Measurements from ENCODE around the gene JAGN1. TPM values are rescaled to one million over a fixed set of nuclear protein-coding genes. Genes with fewer than 3 reads are reported as not detected.

JAGN1 gene
- total RNA-seq, 1 donor from 2014 or later = 56.0 TPM

Other genes with a start within 250 kb of the JAGN1 start
- gene MTMR14, start 241.1 kb upstream of the JAGN1 start, total RNA-seq = 43.8 and 46.5 TPM in 2 replicates
- 0.27 TPM in 1 of 2 replicates, not detected in the other for gene CPNE9, start 186.8 kb upstream of the JAGN1 start, total RNA-seq
- 20.1 and 21.3 TPM in 2 replicates for gene BRPF1, start 158.9 kb upstream of the JAGN1 start, total RNA-seq
- gene OGG1, start 140.7 kb upstream of the JAGN1 start, total RNA-seq = 19.2 and 23.9 TPM in 2 replicates
- 18.0 and 19.9 TPM in 2 replicates for gene CAMK1, start 120.7 kb upstream of the JAGN1 start, total RNA-seq
- 105 and 114 TPM in 2 replicates for gene TADA3, start 98.1 kb upstream of the JAGN1 start, total RNA-seq
- 204 and 206 TPM in 2 replicates for gene ARPC4, start 97.5 kb upstream of the JAGN1 start, total RNA-seq
- 12.4 and 18.8 TPM in 2 replicates for gene TTLL3, start 80.3 kb upstream of the JAGN1 start, total RNA-seq
- 45.9 and 52.6 TPM in 2 replicates for gene RPUSD3, start 46.6 kb upstream of the JAGN1 start, total RNA-seq
- gene CIDEC, start 10.4 kb upstream of the JAGN1 start, total RNA-seq = not detected in 2 replicates
- gene IL17RE, start 12.2 kb downstream of the JAGN1 start, total RNA-seq = 2.8 and 3.6 TPM in 2 replicates
- 37.3 and 39.6 TPM in 2 replicates for gene IL17RC, start 26.5 kb downstream of the JAGN1 start, total RNA-seq
- gene CRELD1, start 43.2 kb downstream of the JAGN1 start, total RNA-seq = 43.0 and 58.0 TPM in 2 replicates
- 2.1 and 2.3 TPM in 2 replicates for gene PRRT3, start 61.8 kb downstream of the JAGN1 start, total RNA-seq
- 58.1 and 63.4 TPM in 2 replicates for gene EMC3, start 96.2 kb downstream of the JAGN1 start, total RNA-seq
- gene FANCD2, start 135.8 kb downstream of the JAGN1 start, total RNA-seq = 16.6 and 18.6 TPM in 2 replicates
- gene FANCD2OS, start 217.6 kb downstream of the JAGN1 start, total RNA-seq = not detected in 2 replicates
- 117 and 128 TPM in 2 replicates for gene BRK1, start 225.1 kb downstream of the JAGN1 start, total RNA-seq